ENCODE measurements around the gene PLBD2.

DNA sequence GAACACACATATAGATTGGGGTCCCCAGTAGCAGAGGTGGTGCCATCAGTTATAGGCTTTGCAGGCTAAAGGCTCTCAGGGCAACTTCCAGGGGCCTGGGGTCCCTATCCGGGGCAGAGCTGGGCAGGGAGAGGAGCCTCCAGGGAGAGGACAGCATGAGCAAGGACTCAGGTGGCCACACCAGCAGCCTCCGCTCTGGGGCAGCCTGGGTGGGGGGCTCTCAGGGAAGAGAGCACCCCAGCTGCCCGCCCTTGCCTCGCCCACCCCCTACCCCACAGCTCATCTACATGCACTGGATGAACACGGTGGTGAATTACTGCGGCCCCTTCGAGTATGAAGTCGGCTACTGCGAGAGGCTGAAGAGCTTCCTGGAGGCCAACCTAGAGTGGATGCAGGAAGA is 14.0 kb downstream of the PLBD2 start:
- TF ChIP-seq, protein P1, sequence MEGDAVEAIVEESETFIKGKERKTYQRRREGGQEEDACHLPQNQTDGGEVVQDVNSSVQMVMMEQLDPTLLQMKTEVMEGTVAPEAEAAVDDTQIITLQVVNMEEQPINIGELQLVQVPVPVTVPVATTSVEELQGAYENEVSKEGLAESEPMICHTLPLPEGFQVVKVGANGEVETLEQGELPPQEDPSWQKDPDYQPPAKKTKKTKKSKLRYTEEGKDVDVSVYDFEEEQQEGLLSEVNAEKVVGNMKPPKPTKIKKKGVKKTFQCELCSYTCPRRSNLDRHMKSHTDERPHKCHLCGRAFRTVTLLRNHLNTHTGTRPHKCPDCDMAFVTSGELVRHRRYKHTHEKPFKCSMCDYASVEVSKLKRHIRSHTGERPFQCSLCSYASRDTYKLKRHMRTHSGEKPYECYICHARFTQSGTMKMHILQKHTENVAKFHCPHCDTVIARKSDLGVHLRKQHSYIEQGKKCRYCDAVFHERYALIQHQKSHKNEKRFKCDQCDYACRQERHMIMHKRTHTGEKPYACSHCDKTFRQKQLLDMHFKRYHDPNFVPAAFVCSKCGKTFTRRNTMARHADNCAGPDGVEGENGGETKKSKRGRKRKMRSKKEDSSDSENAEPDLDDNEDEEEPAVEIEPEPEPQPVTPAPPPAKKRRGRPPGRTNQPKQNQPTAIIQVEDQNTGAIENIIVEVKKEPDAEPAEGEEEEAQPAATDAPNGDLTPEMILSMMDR (IDR thresholded peaks at IDR 0.05 in 2 of 3, conservative IDR thresholded peaks at IDR 0.05 in 1 of 3; ENCODE audit: control insufficient read depth in 2 of 3, extremely low read depth in 1 of 3, insufficient read depth in 1 of 3, low read depth in 3 of 3, low read length in 3 of 3): no peak
- TF ChIP-seq, protein P2, sequence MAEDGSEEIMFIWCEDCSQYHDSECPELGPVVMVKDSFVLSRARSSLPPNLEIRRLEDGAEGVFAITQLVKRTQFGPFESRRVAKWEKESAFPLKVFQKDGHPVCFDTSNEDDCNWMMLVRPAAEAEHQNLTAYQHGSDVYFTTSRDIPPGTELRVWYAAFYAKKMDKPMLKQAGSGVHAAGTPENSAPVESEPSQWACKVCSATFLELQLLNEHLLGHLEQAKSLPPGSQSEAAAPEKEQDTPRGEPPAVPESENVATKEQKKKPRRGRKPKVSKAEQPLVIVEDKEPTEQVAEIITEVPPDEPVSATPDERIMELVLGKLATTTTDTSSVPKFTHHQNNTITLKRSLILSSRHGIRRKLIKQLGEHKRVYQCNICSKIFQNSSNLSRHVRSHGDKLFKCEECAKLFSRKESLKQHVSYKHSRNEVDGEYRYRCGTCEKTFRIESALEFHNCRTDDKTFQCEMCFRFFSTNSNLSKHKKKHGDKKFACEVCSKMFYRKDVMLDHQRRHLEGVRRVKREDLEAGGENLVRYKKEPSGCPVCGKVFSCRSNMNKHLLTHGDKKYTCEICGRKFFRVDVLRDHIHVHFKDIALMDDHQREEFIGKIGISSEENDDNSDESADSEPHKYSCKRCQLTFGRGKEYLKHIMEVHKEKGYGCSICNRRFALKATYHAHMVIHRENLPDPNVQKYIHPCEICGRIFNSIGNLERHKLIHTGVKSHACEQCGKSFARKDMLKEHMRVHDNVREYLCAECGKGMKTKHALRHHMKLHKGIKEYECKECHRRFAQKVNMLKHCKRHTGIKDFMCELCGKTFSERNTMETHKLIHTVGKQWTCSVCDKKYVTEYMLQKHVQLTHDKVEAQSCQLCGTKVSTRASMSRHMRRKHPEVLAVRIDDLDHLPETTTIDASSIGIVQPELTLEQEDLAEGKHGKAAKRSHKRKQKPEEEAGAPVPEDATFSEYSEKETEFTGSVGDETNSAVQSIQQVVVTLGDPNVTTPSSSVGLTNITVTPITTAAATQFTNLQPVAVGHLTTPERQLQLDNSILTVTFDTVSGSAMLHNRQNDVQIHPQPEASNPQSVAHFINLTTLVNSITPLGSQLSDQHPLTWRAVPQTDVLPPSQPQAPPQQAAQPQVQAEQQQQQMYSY (CRISPR knock-in tag; IDR thresholded peaks at IDR 0.05): no peak
- TF ChIP-seq RAD51 (IDR thresholded peaks at IDR 0.05) (no peak), PAX5 (IDR thresholded peaks at IDR 0.05; ENCODE audit: borderline replicate concordance, low read depth, low read length) (no peak), SMC3 (IDR thresholded peaks at IDR 0.05; ENCODE audit: borderline replicate concordance, low read length) (no peak), BMI1 (IDR thresholded peaks at IDR 0.05; ENCODE audit: borderline replicate concordance) (no peak), POLR2A (IDR thresholded peaks at IDR 0.05; ENCODE audit: low read depth, low read length) (no peak)

Measured in GM12878 (cell line).